SK-N-SH (cell line): ENCODE data around the gene TMEM140. TPM values are rescaled to one million over a fixed set of nuclear protein-coding genes. Genes with fewer than 3 reads are reported as not detected.

ENCODE experiments used
- CTCF ChIA-PET: fragments of 300-600, 350-600 bp; formaldehyde crosslinking; extraction: SDS; loops from one replicate; lab custom pipeline; 2021; lab: Yijun Ruan, JAX
- POLR2A ChIA-PET: fragments of 350-600 bp; sonication (Branson Sonifier 250); formaldehyde crosslinking; extraction: SDS; loops from one replicate; lab custom pipeline; 2020; ENCODE audit warnings: antibody characterized with exemption, inconsistent platforms; lab: Yijun Ruan, JAX
- DNase-seq: peaks from one replicate; pipeline ENCODE4 v3.0.0; 2012
- H2AFZ ChIP-seq: fragments of 200-600 bp; sonication (generic); 2 replicates; pipeline ENCODE4 v1.8.1; 2016; ENCODE audit warnings: antibody characterized with exemption, mild to moderate bottlenecking, low read depth
- H3F3A ChIP-seq: fragments of 200-600 bp; sonication (generic); replicated peaks from 2 replicates; pipeline ENCODE3; 2016; ENCODE audit warnings: antibody characterized with exemption, mild to moderate bottlenecking; ENCODE audit not compliant: insufficient read depth
- H3K27ac ChIP-seq, 2 experiments: fragments of 200-500 bp in 1 of 2; fragments of 200-600 bp in 1 of 2; sonication (Bioruptor generic) in 1 of 2; sonication (generic), shearing (Covaris generic) in 1 of 2; 2 replicates each; pipeline versions ENCODE4 v1.5.1 to v1.6.1; 2014 to 2016; ENCODE audit warnings: low read depth in 2 of 2, inconsistent platforms in 1 of 2, low read length in 1 of 2, mild to moderate bottlenecking in 1 of 2, mixed read lengths in 1 of 2
- H3K27me3 ChIP-seq: fragments of 200-600 bp; sonication (generic), shearing (Covaris generic); 2 replicates; pipeline ENCODE4 v1.6.1; 2016; ENCODE audit warnings: mixed run types; ENCODE audit not compliant: insufficient read depth
- H3K36me3 ChIP-seq, 2 experiments: fragments of 200-500 bp in 1 of 2; fragments of 200-600 bp in 1 of 2; sonication (Bioruptor generic) in 1 of 2; sonication (generic) in 1 of 2; replicated peaks in 1 of 2; 2 replicates each; pipeline versions ENCODE3 to v1.5.1; 2014 to 2016; ENCODE audit warnings: low read length in 1 of 2, mild to moderate bottlenecking in 1 of 2; ENCODE audit not compliant: insufficient read depth in 2 of 2, control insufficient read depth in 1 of 2
- H3K4me1 ChIP-seq, 2 experiments: fragments of 200-500 bp in 1 of 2; fragments of 200-600 bp in 1 of 2; sonication (Bioruptor generic) in 1 of 2; sonication (generic), shearing (Covaris generic) in 1 of 2; 2 replicates each; pipeline versions ENCODE4 v1.5.1 to v1.6.1; 2014 to 2016; ENCODE audit warnings: low read depth in 1 of 2, low read length in 1 of 2, mixed run types in 1 of 2; ENCODE audit not compliant: insufficient read depth in 2 of 2, control insufficient read depth in 1 of 2
- H3K4me2 ChIP-seq: fragments of 200-600 bp; sonication (generic), shearing (Covaris generic); 2 replicates; pipeline ENCODE4 v1.6.1; 2017; ENCODE audit warnings: mixed run types
- H3K4me3 ChIP-seq, 2 experiments: fragments of 200-500 bp in 1 of 2; fragments of 200-600 bp in 1 of 2; sonication (Bioruptor generic) in 1 of 2; sonication (generic), shearing (Covaris generic) in 1 of 2; 2 replicates each; pipeline versions ENCODE4 v1.5.1 to v1.8.1; 2014 to 2016; ENCODE audit warnings: low read depth in 2 of 2, inconsistent platforms in 1 of 2, low read length in 1 of 2, mild to moderate bottlenecking in 1 of 2, mixed read lengths in 1 of 2, moderate library complexity in 1 of 2
- H3K79me2 ChIP-seq: fragments of 200-600 bp; sonication (generic); 2 replicates; pipeline ENCODE4 v1.8.1; 2017; ENCODE audit warnings: mild to moderate bottlenecking; ENCODE audit not compliant: insufficient read depth
- H3K9ac ChIP-seq: fragments of 200-600 bp; sonication (generic); 2 replicates; pipeline ENCODE4 v1.6.1; 2017; ENCODE audit warnings: mixed run types
- H3K9me2 ChIP-seq: fragments of 200-600 bp; sonication (generic); 2 replicates; pipeline ENCODE4 v1.6.1; 2017; ENCODE audit warnings: mixed run types
- H3K9me3 ChIP-seq: fragments of 200-600 bp; sonication (generic); 2 replicates; pipeline ENCODE4 v1.6.1; 2017; ENCODE audit warnings: mixed run types, mild to moderate bottlenecking, moderate library complexity
- H4K20me1 ChIP-seq: fragments of 200-600 bp; sonication (generic); 2 replicates; pipeline ENCODE4 v1.6.1; 2017; ENCODE audit warnings: mild to moderate bottlenecking, mixed run types; ENCODE audit not compliant: insufficient read depth
- CHD2 ChIP-seq: fragments of 150-350 bp; IDR thresholded peaks from 2 replicates; pipeline ENCODE4 v1.6.1; 2018; ENCODE audit warnings: low read length; ENCODE audit not compliant: partially characterized antibody
- ELF1 ChIP-seq: IDR thresholded peaks from 2 replicates; pipeline ENCODE4 v1.4.0; 2012
- EP300 ChIP-seq, 2 experiments: IDR thresholded peaks; 2 replicates each; pipeline versions ENCODE4 v1.4.0 to v1.6.1; 2012; ENCODE audit warnings: borderline replicate concordance in 1 of 2, low read depth in 1 of 2, low read length in 1 of 2
- EZH2phosphoT487 ChIP-seq: fragments of 200-600 bp; sonication (generic); IDR thresholded peaks from 2 replicates; pipeline ENCODE4 v1.6.1; 2017; ENCODE audit warnings: low read depth, mixed run types, mild to moderate bottlenecking, antibody characterized with exemption, moderate library complexity, borderline replicate concordance
- FOSL2 ChIP-seq: IDR thresholded peaks from 2 replicates; pipeline ENCODE4 v1.4.0; 2012; ENCODE audit warnings: low read depth, mild to moderate bottlenecking, moderate library complexity, borderline replicate concordance
- GABPA ChIP-seq: IDR thresholded peaks from 2 replicates; pipeline ENCODE4 v1.4.0; 2012; ENCODE audit warnings: low read depth, mild to moderate bottlenecking
- MEF2A ChIP-seq: IDR thresholded peaks from 2 replicates; pipeline ENCODE4 v1.4.0; 2012; ENCODE audit warnings: low read depth, borderline replicate concordance
- NFIC ChIP-seq: IDR thresholded peaks from 2 replicates; pipeline ENCODE4 v1.4.0; 2012; ENCODE audit warnings: borderline replicate concordance
- NRF1 ChIP-seq: IDR thresholded peaks from 2 replicates; pipeline ENCODE4 v1.6.1; 2012; ENCODE audit warnings: low read depth, mild to moderate bottlenecking, low read length
- POLR2AphosphoS5 ChIP-seq: IDR thresholded peaks from 2 replicates; pipeline ENCODE4 v1.6.1; 2012; ENCODE audit warnings: low read depth, low read length
- RAD21 ChIP-seq: IDR thresholded peaks from 2 replicates; pipeline ENCODE4 v1.6.1; 2012; ENCODE audit warnings: mild to moderate bottlenecking, low read length
- RCOR1 ChIP-seq: fragments of 150-350 bp; IDR thresholded peaks from 2 replicates; pipeline ENCODE4 v1.6.1; 2017; ENCODE audit warnings: antibody characterized with exemption, low read length
- RFX5 ChIP-seq: IDR thresholded peaks from 2 replicates; pipeline ENCODE4 v1.6.1; 2012; ENCODE audit warnings: mild to moderate bottlenecking, improper control_type of control experiment, low read length
- SMC3 ChIP-seq: IDR thresholded peaks from 2 replicates; pipeline ENCODE4 v1.6.1; 2012; ENCODE audit warnings: low read depth, low read length, improper control_type of control experiment
- TCF12 ChIP-seq: IDR thresholded peaks from 2 replicates; pipeline ENCODE4 v1.4.0; 2012
- TEAD4 ChIP-seq: IDR thresholded peaks from 2 replicates; pipeline ENCODE4 v1.4.0; 2012; ENCODE audit warnings: mild to moderate bottlenecking, borderline replicate concordance; ENCODE audit not compliant: insufficient read depth
- YY1 ChIP-seq: IDR thresholded peaks from 2 replicates; pipeline ENCODE4 v1.4.0; 2012; ENCODE audit warnings: low read depth, mild to moderate bottlenecking
- WGBS: methylation state at CpG from one replicate; pipeline ENCODE4 v1.1.6; 2017; ENCODE audit warnings: low lambda C conversion rate; 5-methylcytosine and 5-hydroxymethylcytosine counted together
- polyA plus RNA-seq, 3 experiments: library from polyadenylated mRNA; depleted of rRNA; stranded (reverse); fragments of >200 nt; gene quantifications; 2 replicates each; pipeline ENCODE4 v1.2.3, GENCODE V29; 2012
- TF ChIP-seq, protein P1 (sequence below): fragments of 150-350 bp; IDR thresholded peaks from 2 replicates; pipeline ENCODE4 v1.6.1; 2017; ENCODE audit warnings: antibody characterized with exemption, low read length, low read depth, borderline replicate concordance
- TF ChIP-seq, protein P2 (sequence below): fragments of 200-600 bp; sonication (generic); IDR thresholded peaks from 2 replicates; pipeline ENCODE4 v1.6.1; 2017; ENCODE audit warnings: antibody characterized with exemption, mild to moderate bottlenecking, moderate library complexity
- TF ChIP-seq, protein P3 (sequence below): IDR thresholded peaks from 2 replicates; pipeline ENCODE4 v1.6.1; 2012; ENCODE audit warnings: mild to moderate bottlenecking, low read depth, low read length, moderate library complexity
- TF ChIP-seq, protein P4 (sequence below): IDR thresholded peaks from 2 replicates; pipeline ENCODE4; 2012
- TF ChIP-seq, protein P5 (sequence below): fragments of 150-350 bp; IDR thresholded peaks from 2 replicates; pipeline ENCODE4 v1.6.1; 2016; ENCODE audit warnings: mild to moderate bottlenecking, low read depth, low read length
- TF ChIP-seq, protein P6 (sequence below): IDR thresholded peaks from 2 replicates; pipeline ENCODE4 v1.4.0; 2012; ENCODE audit warnings: low read depth

The TMEM140 gene
- polyA plus RNA-seq, 1 of the 3 experiments (the other 2 are of a cell fraction), result 0.12 TPM

DNA sequence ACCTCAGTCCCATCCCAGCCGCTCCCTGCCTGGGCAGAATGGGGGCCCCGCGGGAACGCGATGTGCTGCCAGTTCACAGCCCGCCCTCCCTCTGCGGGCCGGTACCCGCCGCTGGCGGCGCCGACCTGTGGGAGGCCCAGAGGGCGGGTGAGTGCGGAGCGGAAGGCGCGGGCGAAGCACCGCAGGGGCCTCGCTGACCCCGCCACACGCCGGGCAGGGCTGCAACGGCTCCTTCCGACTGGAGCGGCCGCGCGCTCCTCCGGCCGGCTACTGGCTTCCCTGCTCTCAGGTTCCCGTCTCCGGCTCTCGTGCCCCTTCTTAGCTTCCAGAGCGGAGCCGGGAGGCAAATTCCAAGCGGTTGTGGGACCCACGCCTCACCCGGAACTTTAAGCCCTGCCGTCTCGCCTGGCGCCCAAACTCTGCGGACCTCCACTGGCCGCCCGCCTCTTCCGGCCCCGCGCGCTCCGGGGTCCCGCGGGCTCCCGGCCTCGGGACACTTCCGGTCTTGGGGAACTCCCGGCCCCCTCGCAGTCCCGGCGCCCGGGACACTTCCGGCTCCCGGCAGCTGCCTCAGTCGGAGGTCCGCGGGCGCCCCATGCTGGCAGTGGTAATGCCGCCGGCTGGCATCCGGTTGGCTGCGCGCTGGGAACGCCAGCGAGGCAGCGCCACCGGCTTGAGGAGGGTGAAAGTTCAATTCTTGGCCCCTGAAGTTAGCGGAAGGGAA, 22.6 kb downstream of the TMEM140 start, which contains the start of gene CYREN:
Gene CYREN, minus strand, starts transcription at position 434 of the 724 bp plus-strand sequence. CDS start 1,785 bp downstream, outside the sequence.
- Histone ChIP-seq H3K9me3 (no peaks in the 10 kb centered on the region), H3K4me1 (peaks cover 3 to 24% of the 10 kb centered on the region in 2 experiments; a peak in 3 of 4 replicates), H2AFZ (peak within 1 kb of the TSS; percentile 100), H3K79me2 (peaks cover 30% of the 10 kb centered on the region), H3K4me3 (peak within 1 kb of the TSS; percentile 89 to 97), H4K20me1 (no peaks in the 10 kb centered on the region), H3K9ac (peak within 1 kb of the TSS; percentile 89), H3K27ac (peak within 1 kb of the TSS; percentile 90 to 97), H3K4me2 (peak within 1 kb of the TSS; percentile 98), H3F3A (peaks cover 13% of the 10 kb centered on the region), H3K9me2 (no peaks in the 10 kb centered on the region), H3K27me3 (no peaks in the 10 kb centered on the region), H3K36me3 (peaks cover 29 to 33% of the 10 kb centered on the region in 2 experiments)
- peak; percentile 100 for DNase-seq
- CTCF ChIA-PET, result interaction anchor here (0.7 to 3.4 kb wide), 30 partner anchors 8 to 537 kb away, joined by 3 to 36 read pairs (median 4); partner anchors contain the start of genes AGBL3, BPGM and TMEM140
- POLR2A ChIA-PET, result interaction anchor here (0.5 to 1.5 kb wide), 5 partner anchors 32 to 184 kb away, joined by 3 to 6 read pairs (median 3); partner anchors contain the start of genes AGBL3 and WDR91
- under 1% methylated on average over 68 of the region's 77 CpGs for WGBS
- TF ChIP-seq ELF1, result peak; percentile 96
- TF ChIP-seq EP300 (IDR thresholded peaks at IDR 0.05; ENCODE audit: borderline replicate concordance in 1 of 2, low read depth in 1 of 2, low read length in 1 of 2), result peak in 1 of 2 experiments; percentile 23; a peak in 3 of 4 replicates
- TF ChIP-seq, protein P1, sequence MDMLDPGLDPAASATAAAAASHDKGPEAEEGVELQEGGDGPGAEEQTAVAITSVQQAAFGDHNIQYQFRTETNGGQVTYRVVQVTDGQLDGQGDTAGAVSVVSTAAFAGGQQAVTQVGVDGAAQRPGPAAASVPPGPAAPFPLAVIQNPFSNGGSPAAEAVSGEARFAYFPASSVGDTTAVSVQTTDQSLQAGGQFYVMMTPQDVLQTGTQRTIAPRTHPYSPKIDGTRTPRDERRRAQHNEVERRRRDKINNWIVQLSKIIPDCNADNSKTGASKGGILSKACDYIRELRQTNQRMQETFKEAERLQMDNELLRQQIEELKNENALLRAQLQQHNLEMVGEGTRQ, result 0 out of 2 replicates have a peak, but pooled peaks have one; percentile 8
- peak; percentile 47; the same call in 1 of the 2 replicates for TF ChIP-seq NFIC
- TF ChIP-seq RCOR1, result peak; percentile 83
- TF ChIP-seq MEF2A, result peak; percentile 36; the same call in 1 of the 2 replicates
- TF ChIP-seq, protein P2, sequence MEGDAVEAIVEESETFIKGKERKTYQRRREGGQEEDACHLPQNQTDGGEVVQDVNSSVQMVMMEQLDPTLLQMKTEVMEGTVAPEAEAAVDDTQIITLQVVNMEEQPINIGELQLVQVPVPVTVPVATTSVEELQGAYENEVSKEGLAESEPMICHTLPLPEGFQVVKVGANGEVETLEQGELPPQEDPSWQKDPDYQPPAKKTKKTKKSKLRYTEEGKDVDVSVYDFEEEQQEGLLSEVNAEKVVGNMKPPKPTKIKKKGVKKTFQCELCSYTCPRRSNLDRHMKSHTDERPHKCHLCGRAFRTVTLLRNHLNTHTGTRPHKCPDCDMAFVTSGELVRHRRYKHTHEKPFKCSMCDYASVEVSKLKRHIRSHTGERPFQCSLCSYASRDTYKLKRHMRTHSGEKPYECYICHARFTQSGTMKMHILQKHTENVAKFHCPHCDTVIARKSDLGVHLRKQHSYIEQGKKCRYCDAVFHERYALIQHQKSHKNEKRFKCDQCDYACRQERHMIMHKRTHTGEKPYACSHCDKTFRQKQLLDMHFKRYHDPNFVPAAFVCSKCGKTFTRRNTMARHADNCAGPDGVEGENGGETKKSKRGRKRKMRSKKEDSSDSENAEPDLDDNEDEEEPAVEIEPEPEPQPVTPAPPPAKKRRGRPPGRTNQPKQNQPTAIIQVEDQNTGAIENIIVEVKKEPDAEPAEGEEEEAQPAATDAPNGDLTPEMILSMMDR, result peak; percentile 78
- TF ChIP-seq EZH2phosphoT487, result no peak
- TF ChIP-seq YY1, result peak; percentile 80
- TF ChIP-seq CHD2, result peak; percentile 95
- peak; percentile 43; the same call in 1 of the 2 replicates for TF ChIP-seq TCF12
- TF ChIP-seq NRF1, result no peak
- peak; percentile 77 for TF ChIP-seq RAD21
- TF ChIP-seq FOSL2, result no peak; the same call in 1 of the 2 replicates
- TF ChIP-seq, protein P3, sequence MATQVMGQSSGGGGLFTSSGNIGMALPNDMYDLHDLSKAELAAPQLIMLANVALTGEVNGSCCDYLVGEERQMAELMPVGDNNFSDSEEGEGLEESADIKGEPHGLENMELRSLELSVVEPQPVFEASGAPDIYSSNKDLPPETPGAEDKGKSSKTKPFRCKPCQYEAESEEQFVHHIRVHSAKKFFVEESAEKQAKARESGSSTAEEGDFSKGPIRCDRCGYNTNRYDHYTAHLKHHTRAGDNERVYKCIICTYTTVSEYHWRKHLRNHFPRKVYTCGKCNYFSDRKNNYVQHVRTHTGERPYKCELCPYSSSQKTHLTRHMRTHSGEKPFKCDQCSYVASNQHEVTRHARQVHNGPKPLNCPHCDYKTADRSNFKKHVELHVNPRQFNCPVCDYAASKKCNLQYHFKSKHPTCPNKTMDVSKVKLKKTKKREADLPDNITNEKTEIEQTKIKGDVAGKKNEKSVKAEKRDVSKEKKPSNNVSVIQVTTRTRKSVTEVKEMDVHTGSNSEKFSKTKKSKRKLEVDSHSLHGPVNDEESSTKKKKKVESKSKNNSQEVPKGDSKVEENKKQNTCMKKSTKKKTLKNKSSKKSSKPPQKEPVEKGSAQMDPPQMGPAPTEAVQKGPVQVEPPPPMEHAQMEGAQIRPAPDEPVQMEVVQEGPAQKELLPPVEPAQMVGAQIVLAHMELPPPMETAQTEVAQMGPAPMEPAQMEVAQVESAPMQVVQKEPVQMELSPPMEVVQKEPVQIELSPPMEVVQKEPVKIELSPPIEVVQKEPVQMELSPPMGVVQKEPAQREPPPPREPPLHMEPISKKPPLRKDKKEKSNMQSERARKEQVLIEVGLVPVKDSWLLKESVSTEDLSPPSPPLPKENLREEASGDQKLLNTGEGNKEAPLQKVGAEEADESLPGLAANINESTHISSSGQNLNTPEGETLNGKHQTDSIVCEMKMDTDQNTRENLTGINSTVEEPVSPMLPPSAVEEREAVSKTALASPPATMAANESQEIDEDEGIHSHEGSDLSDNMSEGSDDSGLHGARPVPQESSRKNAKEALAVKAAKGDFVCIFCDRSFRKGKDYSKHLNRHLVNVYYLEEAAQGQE, result peak; percentile 74
- TF ChIP-seq GABPA, result peak; percentile 99
- TF ChIP-seq POLR2AphosphoS5, result peak; percentile 91
- no peak for TF ChIP-seq RFX5
- TF ChIP-seq, protein P4, sequence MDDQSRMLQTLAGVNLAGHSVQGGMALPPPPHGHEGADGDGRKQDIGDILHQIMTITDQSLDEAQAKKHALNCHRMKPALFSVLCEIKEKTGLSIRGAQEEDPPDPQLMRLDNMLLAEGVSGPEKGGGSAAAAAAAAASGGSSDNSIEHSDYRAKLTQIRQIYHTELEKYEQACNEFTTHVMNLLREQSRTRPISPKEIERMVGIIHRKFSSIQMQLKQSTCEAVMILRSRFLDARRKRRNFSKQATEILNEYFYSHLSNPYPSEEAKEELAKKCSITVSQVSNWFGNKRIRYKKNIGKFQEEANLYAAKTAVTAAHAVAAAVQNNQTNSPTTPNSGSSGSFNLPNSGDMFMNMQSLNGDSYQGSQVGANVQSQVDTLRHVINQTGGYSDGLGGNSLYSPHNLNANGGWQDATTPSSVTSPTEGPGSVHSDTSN, result peak; percentile 13; the same call in 1 of the 2 replicates
- TF ChIP-seq, protein P5, sequence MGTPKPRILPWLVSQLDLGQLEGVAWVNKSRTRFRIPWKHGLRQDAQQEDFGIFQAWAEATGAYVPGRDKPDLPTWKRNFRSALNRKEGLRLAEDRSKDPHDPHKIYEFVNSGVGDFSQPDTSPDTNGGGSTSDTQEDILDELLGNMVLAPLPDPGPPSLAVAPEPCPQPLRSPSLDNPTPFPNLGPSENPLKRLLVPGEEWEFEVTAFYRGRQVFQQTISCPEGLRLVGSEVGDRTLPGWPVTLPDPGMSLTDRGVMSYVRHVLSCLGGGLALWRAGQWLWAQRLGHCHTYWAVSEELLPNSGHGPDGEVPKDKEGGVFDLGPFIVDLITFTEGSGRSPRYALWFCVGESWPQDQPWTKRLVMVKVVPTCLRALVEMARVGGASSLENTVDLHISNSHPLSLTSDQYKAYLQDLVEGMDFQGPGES, result 0 out of 2 replicates have a peak, but pooled peaks have one; percentile 8
- TF ChIP-seq TEAD4, result peak; percentile 82
- TF ChIP-seq SMC3, result peak; percentile 60
- TF ChIP-seq, protein P6, sequence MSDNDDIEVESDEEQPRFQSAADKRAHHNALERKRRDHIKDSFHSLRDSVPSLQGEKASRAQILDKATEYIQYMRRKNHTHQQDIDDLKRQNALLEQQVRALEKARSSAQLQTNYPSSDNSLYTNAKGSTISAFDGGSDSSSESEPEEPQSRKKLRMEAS, result peak; percentile 88
